HG03571 (cell line): ENCODE data around the gene POLR2C.

Experiments
- ATAC-seq: cut with Tn5 transposase; IDR thresholded peaks from one replicate; pipeline ENCODE4 v1.9.1; 2021; ENCODE audit not compliant: unreplicated experiment

POLR2C gene

DNA sequence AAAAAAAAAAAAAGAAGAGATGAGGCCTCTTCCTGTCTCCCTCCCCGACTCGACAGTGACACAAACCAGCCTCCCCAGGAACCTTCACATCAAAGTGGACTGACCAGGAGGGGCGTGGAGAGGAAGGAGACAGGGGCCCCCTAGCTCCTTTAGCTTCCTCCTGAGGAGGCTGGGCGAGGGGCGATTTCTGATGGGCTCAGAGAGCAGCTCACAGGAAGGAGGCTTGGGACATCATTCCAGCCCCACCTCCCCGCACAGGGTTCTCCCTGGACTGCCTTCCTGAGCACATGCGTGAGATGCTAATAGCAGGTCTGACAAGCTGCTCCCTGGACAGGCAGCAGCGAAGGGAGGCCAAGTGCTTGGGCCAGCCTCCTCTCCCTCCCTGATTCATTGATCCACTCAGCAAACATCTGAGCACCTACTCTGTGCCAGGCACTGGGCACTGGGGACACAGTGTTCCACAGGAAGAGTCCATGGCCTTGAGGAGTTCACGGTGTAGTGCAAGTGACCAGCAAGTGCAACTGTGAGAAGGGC, 38.2 kb downstream of the POLR2C start:
- no peak for ATAC-seq

DNA sequence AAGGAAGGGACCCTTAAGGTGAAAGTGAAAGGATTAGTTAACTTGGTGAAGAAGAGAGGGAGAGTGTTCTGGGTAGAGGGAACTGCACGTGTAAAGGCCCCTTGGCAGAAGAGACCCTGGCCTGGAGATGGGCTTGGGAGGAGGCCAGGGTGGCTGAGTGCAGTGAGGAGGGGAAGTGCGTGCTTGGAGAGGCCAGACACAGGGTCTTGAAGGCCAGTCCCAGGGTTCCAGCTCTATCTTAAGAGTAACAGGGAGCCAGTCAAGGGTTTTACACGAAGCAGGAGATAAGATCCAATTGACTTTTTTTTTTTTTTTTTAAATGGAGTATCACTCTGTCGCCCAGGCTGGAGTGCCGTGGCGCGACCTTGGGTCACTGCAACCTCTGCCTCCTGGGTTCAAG, 39.0 kb downstream of the POLR2C start:
- no peak for ATAC-seq

GRCh38 chr16:57502048-57502775, 39.7 kb downstream of the POLR2C start:
- no peak for ATAC-seq

DNA sequence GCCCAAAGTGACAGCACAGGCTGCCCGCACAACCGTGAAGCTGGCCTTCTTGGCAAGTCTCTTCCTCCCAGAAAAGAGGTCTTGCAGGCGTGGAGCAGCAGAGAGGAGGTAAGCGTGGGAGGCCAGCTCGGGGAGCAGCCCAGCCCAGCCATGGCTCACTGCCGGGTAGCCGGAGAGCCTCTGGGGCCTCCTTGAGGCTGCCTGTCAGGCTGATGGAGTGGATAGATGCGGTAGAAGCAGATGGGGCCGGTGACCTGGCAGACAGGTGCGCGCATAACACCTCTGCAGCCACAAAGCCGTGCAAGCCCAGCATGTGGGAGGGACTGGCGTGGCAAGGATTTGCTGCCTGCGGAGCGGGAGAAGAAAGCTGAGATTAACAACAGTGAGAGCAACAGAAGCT, 40.9 kb downstream of the POLR2C start:
- no peak for ATAC-seq

DNA sequence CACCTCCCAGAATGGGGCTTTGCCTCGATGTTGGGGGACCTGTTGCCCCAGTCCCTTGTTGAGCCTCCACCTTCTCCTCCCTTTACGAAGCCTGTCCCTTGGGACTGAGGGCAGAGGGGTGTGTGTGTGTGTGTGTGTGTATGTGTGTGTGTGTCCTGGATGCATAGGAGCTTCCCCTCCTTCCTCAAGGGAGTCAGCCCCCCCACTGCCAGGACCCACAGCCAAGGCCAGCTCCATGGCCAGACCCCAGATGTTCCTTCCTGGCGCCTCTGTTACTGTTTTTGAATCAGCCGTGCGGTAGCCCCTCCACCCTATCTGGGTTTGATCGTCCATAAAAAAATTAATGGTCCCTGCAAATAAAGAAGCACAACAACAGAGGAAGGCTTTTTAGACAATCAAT, 41.5 kb downstream of the POLR2C start:
- no peak for ATAC-seq

DNA sequence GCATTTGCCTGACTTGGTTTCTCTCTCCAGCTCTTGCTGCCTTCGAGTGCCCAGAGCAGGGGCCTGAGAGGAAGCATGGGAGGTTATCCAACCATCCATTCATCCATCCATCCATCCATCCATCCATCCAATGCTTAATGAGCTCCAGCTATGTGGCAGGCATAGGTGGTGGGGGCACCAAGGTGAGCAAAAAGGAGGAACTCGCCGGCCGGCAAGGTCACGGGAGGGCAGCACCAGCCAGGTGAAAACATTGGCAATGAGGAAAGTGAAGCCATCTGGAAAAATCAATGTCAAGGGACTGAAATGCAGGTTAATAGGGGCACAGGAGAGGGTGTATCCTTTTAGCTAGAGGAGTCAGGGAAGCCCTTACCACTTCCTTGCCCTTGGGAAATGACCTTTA, 42.0 kb downstream of the POLR2C start:
- no peak for ATAC-seq

- ATAC-seq = no peak
Measured at GRCh38 chr16:57505169-57505568, 42.7 kb downstream of the POLR2C start.

- ATAC-seq = no peak
Measured at GRCh38 chr16:57507136-57508034, 44.9 kb downstream of the POLR2C start.

- no peak for ATAC-seq
Measured at GRCh38 chr16:57508035-57508425, 45.6 kb downstream of the POLR2C start.

- ATAC-seq = no peak
Measured at GRCh38 chr16:57509231-57509923, 46.9 kb downstream of the POLR2C start.

DNA sequence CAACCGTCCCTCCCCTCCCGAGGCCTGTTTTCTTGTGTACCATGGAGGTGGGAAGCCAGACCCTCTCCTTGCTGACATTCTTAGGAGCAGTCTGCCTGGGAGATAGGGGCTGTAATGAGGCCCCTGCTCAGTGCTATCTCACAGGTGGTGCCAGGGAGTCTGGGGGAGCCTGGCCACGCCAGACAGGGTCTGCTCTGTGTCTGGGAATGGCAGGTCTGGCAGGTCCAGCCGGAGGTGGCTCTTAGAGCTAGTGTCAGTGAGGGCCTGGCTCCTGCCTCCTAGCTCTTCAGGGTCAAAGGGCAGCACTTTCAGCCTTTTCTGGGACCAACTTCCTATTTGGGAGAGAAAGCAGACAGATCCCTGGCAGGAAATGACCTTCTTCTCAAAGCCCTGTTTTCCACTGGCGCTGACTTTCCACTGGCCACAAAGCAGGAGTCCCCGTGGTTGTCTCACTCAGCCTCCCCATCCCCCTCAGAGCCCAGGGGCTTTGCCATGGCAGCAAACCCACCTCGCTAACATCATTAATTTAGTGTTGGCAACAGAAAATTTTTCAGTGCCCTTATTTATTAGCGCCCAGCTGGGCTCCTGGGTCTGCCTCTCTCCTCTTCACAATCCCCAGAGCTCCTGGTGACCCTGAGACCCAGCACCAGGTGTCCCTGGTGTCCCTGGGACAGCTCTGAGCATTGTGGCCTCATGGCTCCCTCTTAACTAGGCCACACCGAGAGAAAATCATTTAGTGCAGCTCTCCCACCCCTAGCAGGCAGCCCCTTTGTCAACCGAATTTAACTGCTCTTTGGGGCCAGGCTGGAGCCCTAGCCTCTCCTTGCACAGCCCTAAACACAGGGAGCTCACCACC, 47.8 kb downstream of the POLR2C start:
- ATAC-seq = no peak

- no peak for ATAC-seq
Measured at GRCh38 chr16:57512296-57513001, 50.0 kb downstream of the POLR2C start.

GRCh38 chr16:57513371-57514102, 51.1 kb downstream of the POLR2C start:
- ATAC-seq = no peak

- ATAC-seq = no peak
Measured at GRCh38 chr16:57514371-57514770, 51.9 kb downstream of the POLR2C start.

DNA sequence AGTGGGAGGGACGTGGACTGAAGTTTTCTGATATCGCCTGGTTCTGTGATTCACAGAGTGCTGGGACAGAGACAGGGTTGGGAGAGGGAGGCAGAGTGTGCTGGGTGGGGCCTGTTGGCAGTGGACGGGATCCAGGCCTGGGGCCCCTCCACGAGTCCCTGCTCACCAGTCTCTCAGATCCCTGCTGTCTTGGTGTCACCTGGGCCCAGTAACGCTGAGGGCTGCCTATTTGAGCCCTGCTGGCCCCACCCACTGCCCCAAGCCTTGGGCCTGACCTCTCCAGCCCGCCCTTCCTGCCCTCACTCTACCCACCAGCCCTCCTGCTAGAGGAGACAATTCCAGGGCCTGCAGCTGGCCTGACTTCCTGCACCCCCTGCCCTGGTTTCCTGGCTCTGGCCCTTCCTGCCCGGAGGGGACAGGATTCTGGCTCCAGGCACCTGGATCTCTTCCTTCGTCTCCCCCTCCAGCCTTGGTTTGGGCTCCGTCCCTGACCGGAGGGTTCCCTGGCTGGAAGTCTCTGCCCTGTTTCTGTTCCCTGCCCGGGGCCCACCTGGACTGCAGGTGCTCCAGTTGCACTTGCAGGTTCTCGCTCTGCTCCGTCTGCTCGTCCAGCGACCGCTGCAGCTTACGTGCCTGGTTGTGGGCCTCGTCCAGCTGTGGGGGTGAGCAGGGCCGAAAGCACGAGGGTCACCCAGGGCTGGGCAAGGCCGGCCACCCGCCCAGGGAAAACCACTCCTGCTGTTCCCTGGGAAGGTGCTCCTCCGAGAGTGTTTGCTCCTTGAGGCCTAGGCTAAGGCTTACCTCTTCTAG, 52.5 kb downstream of the POLR2C start:
- ATAC-seq = no peak

DNA sequence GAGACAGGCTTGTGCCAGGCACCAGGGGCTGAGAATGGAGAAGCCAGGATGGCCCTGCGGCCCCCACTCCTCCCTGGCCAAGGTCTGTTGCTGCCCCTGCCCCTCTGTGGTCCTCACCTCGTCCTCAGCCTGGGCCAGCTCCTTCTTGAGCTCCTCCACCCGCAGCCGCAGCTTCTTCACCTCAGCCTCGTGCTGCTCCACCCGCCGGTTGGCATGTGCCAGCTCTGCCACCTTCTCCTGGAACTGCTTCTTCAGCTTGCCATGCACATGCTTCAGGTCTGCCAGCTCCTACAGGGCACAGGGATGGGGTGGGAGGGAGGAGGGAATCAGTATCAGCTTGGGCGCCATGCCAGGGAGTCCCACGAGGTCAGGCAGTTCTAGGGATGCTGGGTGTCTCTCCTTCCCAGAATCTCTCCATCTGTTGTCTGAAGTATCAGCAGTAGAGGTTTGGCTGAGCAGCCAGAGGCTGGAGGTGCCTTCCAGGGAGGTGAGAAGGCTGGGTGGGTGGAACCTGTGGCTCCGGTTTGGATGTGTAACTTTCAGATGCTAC, 53.8 kb downstream of the POLR2C start:
- ATAC-seq = no peak

- no peak for ATAC-seq
Measured at GRCh38 chr16:57516773-57517172, 54.3 kb downstream of the POLR2C start.
